Measurements from ENCODE around the gene TNNI2. TPM values are rescaled to one million over a fixed set of nuclear protein-coding genes. Genes with fewer than 3 reads are reported as not detected.

Gene TNNI2
- total and polyA plus RNA-seq, 2 donors (not counting 1 experiment from before 2014, with no cell fraction given): 2.9 to 12.9 TPM

GRCh38 chr11:1826552-1827094 lies 12.2 kb upstream of the TNNI2 start:
- TF ChIP-seq EZH2 (IDR thresholded peaks at IDR 0.05; ENCODE audit: borderline replicate concordance, insufficient read depth, low read depth, low read length, poor library complexity, severe bottlenecking) (no peak), CTCF (IDR thresholded peaks at IDR 0.05) (no peak)
- H3K36me3 ChIP-seq (replicated peaks in 1 of 2; ENCODE audit: control extremely low read depth in 1 of 2, control insufficient read depth in 1 of 2, extremely low read depth in 1 of 2, insufficient read depth in 2 of 2, low read length in 1 of 2): no peaks in the 10 kb centered on the region
- no peaks in the 10 kb centered on the region for H3K9me3 ChIP-seq (ENCODE audit: control extremely low read depth in 1 of 3, control insufficient read depth in 2 of 3, insufficient read depth in 1 of 3, low read length in 2 of 3)
- DNase-seq (no peak), ATAC-seq (ENCODE audit: low read depth) (no peak)
- H3K4me2 ChIP-seq (replicated peaks; ENCODE audit: low read depth, low read length, poor library complexity, severe bottlenecking): no peak overlapping the region
- Mint-ChIP-seq H3K27me3 (peaks cover 14% of the 10 kb centered on the region), H3K9me3 (ENCODE audit: insufficient read depth) (no peaks in the 10 kb centered on the region), H3K4me3 (no peak overlapping the region), H3K27ac (peak overlapping the region; percentile 41), H3K4me1 (no peaks in the 10 kb centered on the region)
- H4K20me1 ChIP-seq (ENCODE audit: control insufficient read depth, insufficient read depth, low read length, poor library complexity, severe bottlenecking): no peaks in the 10 kb centered on the region
- no peak overlapping the region for H3K4me3 ChIP-seq (ENCODE audit: control extremely low read depth in 1 of 5, extremely low read depth in 1 of 5, insufficient read depth in 1 of 5, low read depth in 2 of 5, low read length in 4 of 5)
- no peak overlapping the region for H2AFZ ChIP-seq (ENCODE audit: insufficient read depth, low read depth, low read length, poor library complexity, severe bottlenecking)
- H3K79me2 ChIP-seq (ENCODE audit: control insufficient read depth, insufficient read depth, low read length): no peaks in the 10 kb centered on the region
- no peaks in the 10 kb centered on the region for H3K4me1 ChIP-seq (ENCODE audit: control insufficient read depth in 2 of 2, insufficient read depth in 2 of 2, low read length in 2 of 2)
- intact Hi-C loops (cut with micrococcal nuclease): no loop called here
- H3K27me3 ChIP-seq (replicated peaks in 1 of 4; ENCODE audit: control extremely low read depth in 1 of 4, control insufficient read depth in 3 of 4, insufficient read depth in 4 of 4, low read length in 3 of 4): peaks cover 0 to 9% (median 0%) of the 10 kb centered on the region in 4 experiments
- POLR2A ChIA-PET: no interaction called here
- H3K27ac ChIP-seq (ENCODE audit: low read length in 2 of 2): no peak overlapping the region
- WGBS (ENCODE audit: insufficient coverage): 83% methylated on average over 15 of the region's 15 CpGs
- CTCF ChIA-PET: interaction anchor here (1.1 to 1.2 kb wide), 2 partner anchors 56 to 174 kb away, joined by 3 read pairs; no protein-coding TSS in a partner anchor
- no peak overlapping the region for H3K9ac ChIP-seq (ENCODE audit: low read length)

- POLR2A ChIA-PET: interaction anchor here (0.5 kb wide), 1 partner anchor 897 kb away, joined by 7 read pairs; no protein-coding TSS in a partner anchor
- WGBS (ENCODE audit: insufficient coverage): 91% methylated on average over 27 of the region's 27 CpGs
- no peaks in the 10 kb centered on the region for H3K9me3 Mint-ChIP-seq (ENCODE audit: insufficient read depth)
- Histone ChIP-seq H3K4me2 (replicated peaks; ENCODE audit: low read depth, low read length, poor library complexity, severe bottlenecking) (no peak overlapping the region), H3K4me3 (ENCODE audit: control extremely low read depth in 1 of 5, extremely low read depth in 1 of 5, insufficient read depth in 1 of 5, low read depth in 2 of 5, low read length in 4 of 5) (no peak overlapping the region), H3K9me3 (ENCODE audit: control extremely low read depth in 1 of 3, control insufficient read depth in 2 of 3, insufficient read depth in 1 of 3, low read length in 2 of 3) (no peaks in the 10 kb centered on the region), H2AFZ (ENCODE audit: insufficient read depth, low read depth, low read length, poor library complexity, severe bottlenecking) (no peak overlapping the region), H4K20me1 (ENCODE audit: control insufficient read depth, insufficient read depth, low read length, poor library complexity, severe bottlenecking) (no peaks in the 10 kb centered on the region), H3K27ac (ENCODE audit: low read length in 2 of 2) (no peak overlapping the region), H3K27me3 (replicated peaks in 1 of 4; ENCODE audit: control extremely low read depth in 1 of 4, control insufficient read depth in 3 of 4, insufficient read depth in 4 of 4, low read length in 3 of 4) (peaks cover 0 to 12% (median 0%) of the 10 kb centered on the region in 4 experiments), H3K79me2 (ENCODE audit: control insufficient read depth, insufficient read depth, low read length) (no peaks in the 10 kb centered on the region), H3K4me1 (ENCODE audit: control insufficient read depth in 2 of 2, insufficient read depth in 2 of 2, low read length in 2 of 2) (peaks cover 0 to under 1% of the 10 kb centered on the region in 2 donors), H3K9ac (ENCODE audit: low read length) (no peak overlapping the region), H3K36me3 (replicated peaks in 1 of 2; ENCODE audit: control extremely low read depth in 1 of 2, control insufficient read depth in 1 of 2, extremely low read depth in 1 of 2, insufficient read depth in 2 of 2, low read length in 1 of 2) (no peaks in the 10 kb centered on the region)
- peaks cover 2% of the 10 kb centered on the region for H3K4me1 Mint-ChIP-seq
- peaks cover 18% of the 10 kb centered on the region for H3K27me3 Mint-ChIP-seq
- ATAC-seq (ENCODE audit: low read depth) (no peak), DNase-seq (no peak)
- H3K4me3 Mint-ChIP-seq: no peak overlapping the region
- H3K27ac Mint-ChIP-seq: no peak overlapping the region
- intact Hi-C loops (cut with micrococcal nuclease): no loop called here
- no peak for TF ChIP-seq EZH2 (IDR thresholded peaks at IDR 0.05; ENCODE audit: borderline replicate concordance, insufficient read depth, low read depth, low read length, poor library complexity, severe bottlenecking)
- TF ChIP-seq CTCF (IDR thresholded peaks at IDR 0.05): no peak
- CTCF ChIA-PET: interaction anchor here (0.8 to 10.0 kb wide), 4 partner anchors 55 to 325 kb away, joined by 3 to 394 read pairs (median 4); no protein-coding TSS in a partner anchor
These were observed 11.5 kb upstream of the TNNI2 start for GRCh38 chr11:1827095-1827813.
